ENCODE measurements around the gene ATG13. TPM values are rescaled to one million over a fixed set of nuclear protein-coding genes. Genes with fewer than 3 reads are reported as not detected.

ATG13 gene
- total RNA-seq, 1 experiment from 2014 or later: 109 TPM

DNA sequence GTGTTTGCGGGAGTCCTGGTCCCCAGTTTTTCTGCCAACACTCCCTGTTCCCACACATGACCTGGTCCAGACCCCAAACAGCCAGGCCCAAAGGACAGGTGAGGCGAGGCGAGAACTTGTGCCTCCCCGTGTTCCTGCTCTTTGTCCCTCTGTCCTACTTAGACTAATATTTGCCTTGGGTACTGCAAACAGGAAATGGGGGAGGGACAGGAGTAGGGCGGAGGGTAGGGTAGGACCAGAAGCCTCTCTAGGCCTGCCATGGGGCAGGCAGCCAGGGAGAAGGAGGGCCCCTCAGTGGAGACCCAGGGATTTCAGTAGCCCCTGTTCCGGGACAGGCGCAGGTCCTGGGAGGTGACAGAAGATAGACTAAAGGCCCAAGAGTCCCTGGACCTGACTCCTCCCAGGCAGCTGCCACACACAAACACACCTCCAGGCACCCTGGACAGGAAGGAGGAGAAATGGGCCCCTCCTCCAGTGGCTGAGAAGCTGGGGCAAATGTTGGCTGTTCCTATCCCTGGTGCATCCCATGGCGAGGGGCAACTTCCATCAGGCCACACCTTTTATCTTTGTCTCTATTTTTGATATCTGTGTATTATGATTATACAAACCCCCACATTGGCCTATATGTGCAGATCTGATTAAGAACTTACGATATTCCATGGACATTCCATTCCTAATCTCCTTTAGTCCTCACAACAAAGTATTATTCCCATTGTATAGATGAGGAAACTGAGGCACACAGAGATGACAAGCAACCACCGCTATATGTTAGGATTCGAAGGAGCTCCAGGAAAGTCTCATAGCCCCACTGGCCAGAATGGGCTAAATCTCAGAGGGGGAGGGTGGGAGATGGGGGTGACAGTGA lies 101.0 kb downstream of the ATG13 start:
- no TSS peak for BruUV-seq (replicated peaks)
- Histone ChIP-seq H2AFZ (peak overlapping the region; percentile 56; the same call in 1 of the 2 replicates), H3K4me2 (peak overlapping the region; percentile 40), H3K4me3 (no peak overlapping the region), H3K4me1 (replicated peaks; ENCODE audit: insufficient read depth) (peaks cover 28% of the 10 kb centered on the region), H3F3A (ENCODE audit: insufficient read depth, low read depth) (no peaks in the 10 kb centered on the region), H3K36me3 (ENCODE audit: low read depth) (no peaks in the 10 kb centered on the region), H4K20me1 (ENCODE audit: insufficient read depth) (no peaks in the 10 kb centered on the region), H3K9me2 (ENCODE audit: insufficient read depth) (no peaks in the 10 kb centered on the region), H3K79me2 (ENCODE audit: low read depth) (no peaks in the 10 kb centered on the region), H3K27me3 (ENCODE audit: insufficient read depth, low read depth) (no peaks in the 10 kb centered on the region), H3K27ac (no peak overlapping the region), H3K9me3 (ENCODE audit: insufficient read depth, low read depth) (no peaks in the 10 kb centered on the region)
- TF ChIP-seq, protein P1, sequence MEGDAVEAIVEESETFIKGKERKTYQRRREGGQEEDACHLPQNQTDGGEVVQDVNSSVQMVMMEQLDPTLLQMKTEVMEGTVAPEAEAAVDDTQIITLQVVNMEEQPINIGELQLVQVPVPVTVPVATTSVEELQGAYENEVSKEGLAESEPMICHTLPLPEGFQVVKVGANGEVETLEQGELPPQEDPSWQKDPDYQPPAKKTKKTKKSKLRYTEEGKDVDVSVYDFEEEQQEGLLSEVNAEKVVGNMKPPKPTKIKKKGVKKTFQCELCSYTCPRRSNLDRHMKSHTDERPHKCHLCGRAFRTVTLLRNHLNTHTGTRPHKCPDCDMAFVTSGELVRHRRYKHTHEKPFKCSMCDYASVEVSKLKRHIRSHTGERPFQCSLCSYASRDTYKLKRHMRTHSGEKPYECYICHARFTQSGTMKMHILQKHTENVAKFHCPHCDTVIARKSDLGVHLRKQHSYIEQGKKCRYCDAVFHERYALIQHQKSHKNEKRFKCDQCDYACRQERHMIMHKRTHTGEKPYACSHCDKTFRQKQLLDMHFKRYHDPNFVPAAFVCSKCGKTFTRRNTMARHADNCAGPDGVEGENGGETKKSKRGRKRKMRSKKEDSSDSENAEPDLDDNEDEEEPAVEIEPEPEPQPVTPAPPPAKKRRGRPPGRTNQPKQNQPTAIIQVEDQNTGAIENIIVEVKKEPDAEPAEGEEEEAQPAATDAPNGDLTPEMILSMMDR (conservative IDR thresholded peaks at IDR 0.05): no peak
- TF ChIP-seq EZH2 (IDR thresholded peaks at IDR 0.05; ENCODE audit: low read depth): no peak
- intact Hi-C loops (cut with micrococcal nuclease; ENCODE audit: unreplicated experiment): loop anchor here (5.0 kb wide), 1 partner anchor 596 kb away; the partner anchor contains the start of gene PHF21A
- POLR2A ChIA-PET (ENCODE audit: unreplicated experiment): interaction anchor here (0.6 kb wide), 1 partner anchor 35 kb away, joined by 6 read pairs; no protein-coding TSS in a partner anchor
- DNase-seq: no peak
- CTCF ChIA-PET: no interaction called here

DNA sequence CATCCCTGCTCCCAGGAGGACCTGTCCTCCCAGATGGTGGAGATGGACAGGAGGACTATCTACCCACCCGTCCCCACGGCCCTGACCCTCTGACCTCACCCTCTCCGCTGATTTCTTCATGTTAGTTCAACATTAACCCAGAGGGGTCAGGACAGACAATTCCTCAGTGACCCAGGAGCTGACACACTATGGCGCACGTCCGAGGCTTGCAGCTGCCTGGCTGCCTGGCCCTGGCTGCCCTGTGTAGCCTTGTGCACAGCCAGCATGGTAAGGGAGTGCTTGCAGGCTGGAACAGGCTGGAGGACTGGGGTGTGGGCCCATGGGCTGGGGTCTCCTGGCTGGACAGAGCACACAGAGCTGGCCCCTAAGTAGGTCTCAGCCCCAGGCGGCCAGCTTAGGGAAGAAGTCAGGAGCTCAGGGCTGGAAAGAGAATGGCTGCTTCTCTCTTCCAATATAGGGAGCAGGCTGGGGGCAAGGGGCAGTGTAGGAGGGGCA lies 101.7 kb downstream of the ATG13 start, which contains the start of gene F2:
F2 (plus strand) TSS at position 166 of the 495 bp plus-strand sequence; CDS start at position 189, 23 bp downstream.
- H3K4me3 ChIP-seq: no peak within 1 kb of the TSS
- H3K4me1 ChIP-seq (replicated peaks; ENCODE audit: insufficient read depth): peaks cover 27% of the 10 kb centered on the region
- H3K4me2 ChIP-seq: peak within 1 kb of the TSS; percentile 40
- peak within 1 kb of the TSS; percentile 56; the same call in 1 of the 2 replicates for H2AFZ ChIP-seq
- H3F3A ChIP-seq (ENCODE audit: insufficient read depth, low read depth): no peaks in the 10 kb centered on the region
- no TSS peak for BruUV-seq (replicated peaks)
- H4K20me1 ChIP-seq (ENCODE audit: insufficient read depth): no peaks in the 10 kb centered on the region
- CTCF ChIA-PET: no interaction called here
- H3K27ac ChIP-seq: no peak within 1 kb of the TSS
- no peaks in the 10 kb centered on the region for H3K79me2 ChIP-seq (ENCODE audit: low read depth)
- DNase-seq: no peak
- no peaks in the 10 kb centered on the region for H3K27me3 ChIP-seq (ENCODE audit: insufficient read depth, low read depth)
- H3K9me3 ChIP-seq (ENCODE audit: insufficient read depth, low read depth): no peaks in the 10 kb centered on the region
- TF ChIP-seq, protein P1 (conservative IDR thresholded peaks at IDR 0.05): no peak
- TF ChIP-seq EZH2 (IDR thresholded peaks at IDR 0.05; ENCODE audit: low read depth): no peak
- no peaks in the 10 kb centered on the region for H3K9me2 ChIP-seq (ENCODE audit: insufficient read depth)
- no peaks in the 10 kb centered on the region for H3K36me3 ChIP-seq (ENCODE audit: low read depth)
- intact Hi-C loops (cut with micrococcal nuclease; ENCODE audit: unreplicated experiment): loop anchor here (5.0 kb wide), 1 partner anchor 597 kb away; the partner anchor contains the start of gene PHF21A
- POLR2A ChIA-PET (ENCODE audit: unreplicated experiment): no interaction called here

DNA sequence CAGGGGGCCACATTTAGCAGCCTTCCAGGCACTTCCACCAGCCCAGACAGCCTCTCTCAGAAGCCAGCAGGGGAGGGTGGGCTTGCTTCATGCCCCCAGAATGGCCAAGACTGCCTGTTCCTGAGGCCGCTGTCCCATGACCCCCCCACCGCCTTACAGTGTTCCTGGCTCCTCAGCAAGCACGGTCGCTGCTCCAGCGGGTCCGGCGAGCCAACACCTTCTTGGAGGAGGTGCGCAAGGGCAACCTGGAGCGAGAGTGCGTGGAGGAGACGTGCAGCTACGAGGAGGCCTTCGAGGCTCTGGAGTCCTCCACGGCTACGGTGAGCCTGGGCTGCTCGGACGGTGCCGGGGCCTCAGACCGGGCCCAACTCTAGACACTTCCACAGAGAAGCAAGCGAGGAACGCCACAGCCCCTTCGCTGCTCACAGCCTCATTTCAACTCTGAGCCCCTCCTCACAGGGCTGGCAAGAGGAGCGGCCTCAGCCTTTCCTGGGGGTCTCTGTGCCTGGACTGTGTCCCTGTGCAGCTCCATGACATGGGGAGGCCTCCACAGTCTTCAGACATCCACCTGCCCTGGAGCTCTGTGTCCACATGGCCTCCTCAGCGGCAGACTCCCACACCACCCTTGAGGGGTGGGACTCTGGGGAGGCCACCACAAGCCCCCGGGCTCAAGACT lies 102.3 kb downstream of the ATG13 start:
- BruUV-seq (replicated peaks): no TSS peak
- TF ChIP-seq EZH2 (IDR thresholded peaks at IDR 0.05; ENCODE audit: low read depth): no peak
- TF ChIP-seq, protein P1 (conservative IDR thresholded peaks at IDR 0.05): no peak

More for the DNA sequence above, 102.3 kb downstream of the ATG13 start:
- H2AFZ ChIP-seq: no peak overlapping the region
- no peak for DNase-seq
- no peaks in the 10 kb centered on the region for H3F3A ChIP-seq (ENCODE audit: insufficient read depth, low read depth)
- no peaks in the 10 kb centered on the region for H4K20me1 ChIP-seq (ENCODE audit: insufficient read depth)
- peaks cover 21% of the 10 kb centered on the region for H3K4me1 ChIP-seq (replicated peaks; ENCODE audit: insufficient read depth)
- H3K4me2 ChIP-seq: no peak overlapping the region
- H3K27ac ChIP-seq: no peak overlapping the region
- H3K4me3 ChIP-seq: no peak overlapping the region
- intact Hi-C loops (cut with micrococcal nuclease; ENCODE audit: unreplicated experiment): loop anchor here (5.0 kb wide), 1 partner anchor 597 kb away; the partner anchor contains the start of gene PHF21A
- no peaks in the 10 kb centered on the region for H3K79me2 ChIP-seq (ENCODE audit: low read depth)
- H3K36me3 ChIP-seq (ENCODE audit: low read depth): no peaks in the 10 kb centered on the region
- no peaks in the 10 kb centered on the region for H3K27me3 ChIP-seq (ENCODE audit: insufficient read depth, low read depth)
- ChIA-PET POLR2A (ENCODE audit: unreplicated experiment) (no interaction called here), CTCF (no interaction called here)
- no peaks in the 10 kb centered on the region for H3K9me3 ChIP-seq (ENCODE audit: insufficient read depth, low read depth)
- H3K9me2 ChIP-seq (ENCODE audit: insufficient read depth): no peaks in the 10 kb centered on the region

Measured in PC-9 (cell line).